ENCODE results near the gene CCT6B. TPM values are rescaled to one million over a fixed set of nuclear protein-coding genes. Genes with fewer than 3 reads are reported as not detected.

The CCT6B gene
- total RNA-seq, 5 donors from 2014 or later (not counting 1 experiment from before 2014, with no cell fraction given): 1.3 to 3.2 (median 2.4) TPM

DNA sequence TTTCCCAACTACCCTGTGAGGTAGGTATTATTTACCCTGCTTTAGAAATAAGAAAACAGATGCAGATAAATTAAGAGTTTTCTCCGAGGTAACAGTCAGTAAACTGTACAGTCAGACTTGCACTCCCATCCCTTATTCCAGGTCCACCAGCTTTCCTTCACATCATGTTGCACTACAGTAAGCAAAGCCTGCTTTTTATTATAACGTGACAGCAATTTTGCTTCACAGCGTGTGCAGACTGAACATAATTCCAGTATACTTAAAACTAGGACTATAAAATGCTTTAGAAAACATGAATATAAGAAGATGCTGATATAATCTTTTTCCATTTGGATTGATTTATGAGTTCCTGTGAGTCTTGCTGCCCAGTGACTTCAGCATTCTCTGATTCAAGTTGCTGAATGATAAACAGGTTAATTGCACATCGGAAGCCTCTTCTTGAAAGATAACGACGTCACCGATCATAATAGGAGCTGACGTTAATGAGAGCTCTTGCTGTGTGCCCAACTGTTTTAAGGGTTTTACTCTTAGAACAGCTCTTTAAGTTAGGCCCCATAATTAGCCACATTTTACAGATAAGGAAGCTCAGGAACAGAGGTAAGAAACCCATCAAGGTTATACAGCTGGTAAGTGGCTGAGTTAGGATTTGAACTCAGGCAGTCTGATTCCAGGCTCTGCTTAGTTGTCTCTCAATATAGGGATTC lies 20.4 kb upstream of the CCT6B start:
- no peaks in the 10 kb centered on the region for H3K27me3 ChIP-seq (replicated peaks in 1 of 2; ENCODE audit: control insufficient read depth in 2 of 2, extremely low read depth in 1 of 2, insufficient read depth in 2 of 2, low read length in 1 of 2)
- Mint-ChIP-seq H3K27ac (peak overlapping the region; percentile 92 to 93), H3K36me3 (peaks cover 24% of the 10 kb centered on the region), H3K9me3 (no peaks in the 10 kb centered on the region), H3K4me3 (peak overlapping the region; percentile 79 to 93 (median 92)), H3K4me1 (peaks cover 56 to 60% (median 58%) of the 10 kb centered on the region in 3 donors), H3K27me3 (no peaks in the 10 kb centered on the region)
- ChIA-PET POLR2A (interaction anchor here (0.5 to 1.4 kb wide), 8 partner anchors 15 to 159 kb away, joined by 3 to 8 read pairs (median 3); partner anchors contain the start of genes CCT6B (in 1 of the 2) and ZNF830 (in 1 of the 2)), CTCF (interaction anchor here (0.6 to 2.4 kb wide), 6 partner anchors 18 to 439 kb away, joined by 3 to 10 read pairs (median 3); partner anchors contain the start of genes RAD51D (in 1 of the 2) and RFFL (in 1 of the 2))
- peak overlapping the region; percentile 79 to 93 for H3K4me3 ChIP-seq (ENCODE audit: control insufficient read depth in 1 of 2, extremely low read depth in 1 of 2, low read length in 1 of 2)
- H3K9me3 ChIP-seq: no peaks in the 10 kb centered on the region
- 50% methylated on average over 2 of the region's 8 CpGs for WGBS (ENCODE audit: insufficient coverage)
- H3K36me3 ChIP-seq (ENCODE audit: control insufficient read depth in 2 of 2, extremely low read depth in 1 of 2, insufficient read depth in 1 of 2, low read length in 1 of 2): peaks cover 0 to 12% of the 10 kb centered on the region in 2 donors
- peaks cover 13 to 27% of the 10 kb centered on the region in 2 experiments for H3K4me1 ChIP-seq (ENCODE audit: control insufficient read depth in 1 of 2, extremely low read depth in 1 of 2, insufficient read depth in 2 of 2, low read length in 2 of 2)
- ATAC-seq (replicated peaks in 1 of 4) (no peak), DNase-seq (peak in 1 of 35 experiments; percentile 15)
- H3K27ac ChIP-seq (ENCODE audit: low read length): peak overlapping the region; percentile 97

DNA sequence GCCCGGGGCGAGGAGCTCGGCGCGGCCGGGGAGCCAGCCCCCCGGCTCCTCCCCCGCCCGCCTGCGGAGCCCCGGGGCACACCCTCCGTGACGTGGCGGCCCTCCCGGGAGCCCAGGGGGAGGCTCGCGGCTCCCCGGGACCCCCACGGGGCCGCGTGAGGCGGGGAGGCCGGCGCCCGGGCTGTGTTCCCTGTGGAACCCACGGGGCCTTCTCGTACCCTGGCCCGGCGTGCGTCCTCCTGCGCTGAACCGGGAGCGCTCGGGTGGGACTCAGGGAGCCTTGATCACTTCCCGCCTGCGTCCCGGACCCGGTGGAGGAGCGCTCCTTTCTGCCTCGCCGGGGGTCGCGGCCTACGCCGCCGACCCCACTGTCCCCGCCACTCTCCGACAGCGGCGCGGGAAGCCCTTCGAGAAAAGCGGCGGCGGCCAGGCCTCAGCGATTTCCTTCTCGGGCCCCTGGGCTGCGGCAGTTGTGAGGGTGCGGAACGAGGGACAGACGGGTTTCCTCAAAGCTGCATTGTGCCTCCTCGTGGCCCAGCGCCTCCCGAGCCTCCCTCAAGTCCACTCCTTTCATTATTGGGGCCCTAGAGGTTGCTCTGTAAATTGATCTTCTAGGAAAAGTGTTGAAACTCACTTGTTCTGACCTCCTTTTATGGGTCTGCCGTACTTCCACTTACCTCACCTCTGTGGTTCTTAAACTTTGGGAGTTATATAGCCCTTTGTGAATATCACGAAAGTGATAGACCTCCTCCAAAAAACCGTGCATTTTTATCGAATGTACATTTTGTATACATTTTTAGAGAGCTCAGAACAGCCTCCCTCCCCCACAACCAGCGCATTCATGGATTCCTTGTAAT lies 19.6 kb upstream of the CCT6B start:
- H3K36me3 ChIP-seq (ENCODE audit: control insufficient read depth in 2 of 2, extremely low read depth in 1 of 2, insufficient read depth in 1 of 2, low read length in 1 of 2): peaks cover 0 to 6% of the 10 kb centered on the region in 2 donors
- peak overlapping the region; percentile 79 to 93 for H3K4me3 ChIP-seq (ENCODE audit: control insufficient read depth in 1 of 2, extremely low read depth in 1 of 2, low read length in 1 of 2)
- H3K4me3 Mint-ChIP-seq: peak overlapping the region; percentile 79 to 93 (median 92)
- no peaks in the 10 kb centered on the region for H3K27me3 Mint-ChIP-seq
- peaks cover 19% of the 10 kb centered on the region for H3K36me3 Mint-ChIP-seq
- ChIA-PET CTCF (interaction anchor here (0.6 to 2.4 kb wide), 7 partner anchors 17 to 595 kb away, joined by 3 to 10 read pairs (median 4); partner anchors contain the start of genes RAD51D (in 1 of the 2) and RFFL (in 1 of the 2)), POLR2A (interaction anchor here (0.6 to 1.4 kb wide), 5 partner anchors 17 to 623 kb away, joined by 3 to 5 read pairs (median 3); partner anchors contain the start of genes CCT6B (in 1 of the 2) and ZNF830 (in 1 of the 2))
- no peaks in the 10 kb centered on the region for H3K27me3 ChIP-seq (replicated peaks in 1 of 2; ENCODE audit: control insufficient read depth in 2 of 2, extremely low read depth in 1 of 2, insufficient read depth in 2 of 2, low read length in 1 of 2)
- peak; percentile 88 to 93 (median 90) for ATAC-seq (replicated peaks in 1 of 4)
- no peaks in the 10 kb centered on the region for H3K9me3 ChIP-seq
- peak in 34 of 35 experiments; percentile 43 to 85 (median 64) for DNase-seq
- no peaks in the 10 kb centered on the region for H3K9me3 Mint-ChIP-seq
- peak overlapping the region; percentile 97 for H3K27ac ChIP-seq (ENCODE audit: low read length)
- H3K27ac Mint-ChIP-seq: peak overlapping the region; percentile 92 to 93
- WGBS (ENCODE audit: insufficient coverage): under 1% methylated on average over 56 of the region's 69 CpGs
- H3K4me1 Mint-ChIP-seq: peaks cover 52 to 58% (median 54%) of the 10 kb centered on the region in 3 donors
- peaks cover 13 to 27% of the 10 kb centered on the region in 2 experiments for H3K4me1 ChIP-seq (ENCODE audit: control insufficient read depth in 1 of 2, extremely low read depth in 1 of 2, insufficient read depth in 2 of 2, low read length in 2 of 2)

DNA sequence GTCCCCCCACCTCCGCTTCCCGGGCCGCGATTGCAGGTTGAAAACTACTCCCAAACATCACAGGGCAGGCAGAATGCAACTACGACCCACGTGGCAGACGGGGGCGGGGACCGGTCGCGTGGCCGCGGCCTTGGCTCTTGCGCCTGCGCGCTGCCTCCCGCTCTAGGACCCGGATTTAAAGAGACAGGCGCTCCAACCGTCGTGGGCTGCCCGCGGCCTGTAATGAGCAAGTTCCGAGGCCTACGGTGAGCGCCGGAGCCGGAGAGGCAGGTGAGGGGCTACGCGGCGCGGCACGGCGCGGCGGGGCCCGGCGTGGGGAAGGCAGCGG lies 19.1 kb upstream of the CCT6B start, which contains the start of gene LIG3:
TSS of gene LIG3 (plus strand) at position 160 of the 328 bp plus-strand sequence. CDS start 2,494 bp downstream, outside the sequence.
- Mint-ChIP-seq H3K27ac (peak within 1 kb of the TSS; percentile 98 to 99), H3K4me1 (peaks cover 51 to 52% (median 52%) of the 10 kb centered on the region in 3 donors), H3K4me3 (peak within 1 kb of the TSS; percentile 91 to 93 (median 92)), H3K36me3 (peaks cover 14% of the 10 kb centered on the region), H3K9me3 (no peaks in the 10 kb centered on the region), H3K27me3 (no peaks in the 10 kb centered on the region)
- Histone ChIP-seq H3K27me3 (replicated peaks in 1 of 2; ENCODE audit: control insufficient read depth in 2 of 2, extremely low read depth in 1 of 2, insufficient read depth in 2 of 2, low read length in 1 of 2) (no peaks in the 10 kb centered on the region), H3K27ac (ENCODE audit: low read length) (peak within 1 kb of the TSS; percentile 97), H3K4me1 (ENCODE audit: control insufficient read depth in 1 of 2, extremely low read depth in 1 of 2, insufficient read depth in 2 of 2, low read length in 2 of 2) (peaks cover 13 to 27% of the 10 kb centered on the region in 2 experiments), H3K9me3 (no peaks in the 10 kb centered on the region), H3K4me3 (ENCODE audit: control insufficient read depth in 1 of 2, extremely low read depth in 1 of 2, low read length in 1 of 2) (peak within 1 kb of the TSS; percentile 79 to 93), H3K36me3 (ENCODE audit: control insufficient read depth in 2 of 2, extremely low read depth in 1 of 2, insufficient read depth in 1 of 2, low read length in 1 of 2) (peaks cover 0 to 3% of the 10 kb centered on the region in 2 donors)
- WGBS (ENCODE audit: insufficient coverage): 0% methylated on average over 35 of the region's 39 CpGs
- POLR2A ChIA-PET: interaction anchor here (0.6 to 1.1 kb wide), 5 partner anchors 13 to 622 kb away, joined by 3 to 5 read pairs (median 3); partner anchors contain the start of genes CCT6B (in 1 of the 2) and ZNF830 (in 1 of the 2)
- DNase-seq (peak; percentile 85 to 95 (median 90)), ATAC-seq (replicated peaks in 1 of 4) (peak; percentile 81 to 85 (median 82))
- CTCF ChIA-PET: interaction anchor here in 1 of 2 donors (0.9 to 2.4 kb wide), 4 partner anchors 16 to 139 kb away, joined by 3 to 10 read pairs (median 5); partner anchors contain the start of genes RAD51D and RFFL

DNA sequence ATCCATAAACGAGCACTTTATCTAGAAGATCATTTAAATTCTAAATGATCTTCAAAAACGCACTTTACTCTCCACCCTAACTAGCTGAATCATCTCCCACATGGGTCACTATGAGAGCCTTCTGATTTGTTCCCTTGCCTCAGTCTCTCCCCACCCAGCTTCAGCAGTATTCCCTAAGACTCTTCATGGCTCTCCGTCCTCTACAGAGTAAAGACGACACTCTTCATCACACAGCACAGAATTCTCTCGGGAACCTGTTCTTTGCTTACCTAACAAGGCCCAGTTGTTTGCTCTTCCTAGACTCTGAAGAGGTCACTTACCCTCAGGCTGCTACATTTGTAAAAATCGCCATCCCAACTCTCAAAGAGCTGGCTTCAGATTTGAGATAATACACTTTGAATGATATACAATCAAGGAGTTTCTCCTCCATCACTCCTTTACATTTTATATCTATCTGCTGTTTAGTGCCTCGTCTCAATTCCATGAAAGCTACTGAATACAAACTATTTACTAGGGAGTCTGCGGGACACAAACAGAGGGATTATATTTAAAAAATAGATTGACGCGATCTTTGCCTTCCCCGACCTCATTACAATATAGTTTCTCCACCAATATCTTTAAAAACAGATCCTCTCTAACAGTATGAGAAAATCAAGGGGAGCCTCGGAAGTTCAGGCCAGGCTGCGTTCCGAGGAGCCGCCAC lies 18.5 kb upstream of the CCT6B start:
- Histone ChIP-seq H3K36me3 (ENCODE audit: control insufficient read depth in 2 of 2, extremely low read depth in 1 of 2, insufficient read depth in 1 of 2, low read length in 1 of 2) (peaks cover 0 to 3% of the 10 kb centered on the region in 2 donors), H3K4me1 (ENCODE audit: control insufficient read depth in 1 of 2, extremely low read depth in 1 of 2, insufficient read depth in 2 of 2, low read length in 2 of 2) (peaks cover 13 to 27% of the 10 kb centered on the region in 2 experiments), H3K27ac (ENCODE audit: low read length) (peak overlapping the region; percentile 72), H3K4me3 (ENCODE audit: control insufficient read depth in 1 of 2, extremely low read depth in 1 of 2, low read length in 1 of 2) (peak overlapping the region; percentile 79 to 93), H3K9me3 (no peaks in the 10 kb centered on the region), H3K27me3 (replicated peaks in 1 of 2; ENCODE audit: control insufficient read depth in 2 of 2, extremely low read depth in 1 of 2, insufficient read depth in 2 of 2, low read length in 1 of 2) (no peaks in the 10 kb centered on the region)
- Mint-ChIP-seq H3K27ac (peak overlapping the region; percentile 98 to 99), H3K27me3 (no peaks in the 10 kb centered on the region), H3K9me3 (no peaks in the 10 kb centered on the region), H3K4me3 (peak overlapping the region; percentile 91 to 92 (median 91)), H3K4me1 (peaks cover 47 to 51% (median 48%) of the 10 kb centered on the region in 3 donors), H3K36me3 (peaks cover 11% of the 10 kb centered on the region)
- no peak for ATAC-seq (replicated peaks in 1 of 4)
- WGBS (ENCODE audit: insufficient coverage): 51% methylated on average over 9 of the region's 15 CpGs
- ChIA-PET CTCF (interaction anchor here in 1 of 2 donors (0.9 to 2.4 kb wide), 4 partner anchors 16 to 139 kb away, joined by 3 to 10 read pairs (median 5); partner anchors contain the start of genes RAD51D and RFFL), POLR2A (interaction anchor here (0.7 to 1.0 kb wide), 3 partner anchors 12 to 81 kb away, joined by 3 to 5 read pairs (median 3); no protein-coding TSS in a partner anchor)
- DNase-seq: peak in 1 of 35 experiments; percentile 13

DNA sequence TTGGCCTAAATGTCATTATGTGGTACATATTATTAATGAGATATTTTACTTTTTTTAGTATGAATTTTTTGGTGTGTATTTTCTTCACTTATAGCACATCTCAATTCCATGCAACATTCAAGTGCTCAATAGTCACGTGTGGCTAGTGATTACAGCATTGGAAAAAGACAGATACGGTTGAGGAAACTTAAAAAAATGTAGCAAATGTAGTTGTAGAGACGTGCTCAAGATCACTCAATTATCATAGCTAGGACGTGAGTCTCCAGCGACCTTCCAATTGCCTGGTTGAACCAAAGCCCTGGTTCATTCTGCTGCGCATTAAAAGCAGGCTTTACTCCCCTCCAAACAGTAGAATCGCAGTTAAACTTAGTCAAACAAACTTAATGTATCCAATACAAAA lies 17.9 kb upstream of the CCT6B start:
- Histone ChIP-seq H3K27ac (ENCODE audit: low read length) (no peak overlapping the region), H3K36me3 (ENCODE audit: control insufficient read depth in 2 of 2, extremely low read depth in 1 of 2, insufficient read depth in 1 of 2, low read length in 1 of 2) (peaks cover 0 to 3% of the 10 kb centered on the region in 2 donors), H3K27me3 (replicated peaks in 1 of 2; ENCODE audit: control insufficient read depth in 2 of 2, extremely low read depth in 1 of 2, insufficient read depth in 2 of 2, low read length in 1 of 2) (no peaks in the 10 kb centered on the region), H3K4me3 (ENCODE audit: control insufficient read depth in 1 of 2, extremely low read depth in 1 of 2, low read length in 1 of 2) (no peak overlapping the region), H3K9me3 (no peaks in the 10 kb centered on the region), H3K4me1 (ENCODE audit: control insufficient read depth in 1 of 2, extremely low read depth in 1 of 2, insufficient read depth in 2 of 2, low read length in 2 of 2) (peaks cover 13 to 27% of the 10 kb centered on the region in 2 experiments)
- Mint-ChIP-seq H3K27me3 (no peaks in the 10 kb centered on the region), H3K27ac (peak overlapping the region in 1 of 2 donors; percentile 24), H3K9me3 (no peaks in the 10 kb centered on the region), H3K4me3 (peak overlapping the region in 2 of 3 donors; percentile 44 to 92), H3K36me3 (peaks cover 11% of the 10 kb centered on the region), H3K4me1 (peaks cover 41 to 44% (median 43%) of the 10 kb centered on the region in 3 donors)
- ATAC-seq (replicated peaks in 1 of 4) (no peak), DNase-seq (no peak)
- ChIA-PET CTCF (interaction anchor here in 1 of 2 donors (0.6 kb wide), 1 partner anchor 791 kb away, joined by 6 read pairs; no protein-coding TSS in a partner anchor), POLR2A (interaction anchor here in 1 of 2 donors (0.6 kb wide), 1 partner anchor 91 kb away, joined by 8 read pairs; no protein-coding TSS in a partner anchor)
- WGBS (ENCODE audit: insufficient coverage): 96% methylated on average over 5 of the region's 7 CpGs
